K562 (cell line): ENCODE results near the gene RECQL5. TPM values are rescaled to one million over a fixed set of nuclear protein-coding genes. Genes with fewer than 3 reads are reported as not detected.
A peak's percentile ranks its signal among the peaks of the same experiment; 100 is the strongest.

ENCODE experiments used
- CTBP1 ChIP-seq: fragments of 450-650 bp; IDR thresholded peaks from 2 replicates; pipeline ENCODE4 v1.6.1; 2016; ENCODE audit warnings: borderline replicate concordance
- E2F3 ChIP-seq: fragments of 250-450 bp; sonication (Bioruptor Pico); IDR thresholded peaks from 2 replicates; pipeline ENCODE4 v1.4.0; 2020; ENCODE audit warnings: mild to moderate bottlenecking
- ERF ChIP-seq: fragments of 450-650 bp; formaldehyde crosslinking; IDR thresholded peaks from 2 replicates; pipeline ENCODE4 v1.4.0; 2020; ENCODE audit warnings: mild to moderate bottlenecking, mixed read lengths
- EZH2 ChIP-seq: IDR thresholded peaks from 2 replicates; pipeline ENCODE4 v1.6.1; 2012; ENCODE audit warnings: low read depth, mild to moderate bottlenecking, inconsistent platforms, low read length, borderline replicate concordance
- HBP1 ChIP-seq: fragments of 450-650 bp; formaldehyde crosslinking; IDR thresholded peaks from 2 replicates; pipeline ENCODE4 v1.4.0; 2022; ENCODE audit warnings: missing genetic modification characterization
- HIVEP1 ChIP-seq: fragments of 250-450 bp; sonication (Bioruptor Pico); IDR thresholded peaks from 2 replicates; pipeline ENCODE4 v1.4.0; 2020; ENCODE audit warnings: mild to moderate bottlenecking
- HOXB6 ChIP-seq: fragments of 250-450 bp; sonication (Bioruptor Pico); IDR thresholded peaks from 2 replicates; pipeline ENCODE4 v1.5.1; 2022; ENCODE audit warnings: mild to moderate bottlenecking, borderline replicate concordance
- MEIS2 ChIP-seq: fragments of 450-650 bp; IDR thresholded peaks from 2 replicates; pipeline ENCODE4 v1.6.1; 2014; ENCODE audit warnings: mild to moderate bottlenecking; ENCODE audit not compliant: partially characterized antibody
- NR2F6 ChIP-seq: fragments of 450-650 bp; formaldehyde crosslinking; IDR thresholded peaks from 2 replicates; pipeline ENCODE4 v1.4.0; 2020; ENCODE audit warnings: mild to moderate bottlenecking
- REST ChIP-seq, 2 experiments: fragments of 450-650 bp; formaldehyde crosslinking in 1 of 2; IDR thresholded peaks; 2 replicates each; pipeline versions ENCODE4 v1.4.0 to v1.6.1; 2014 to 2020; ENCODE audit warnings: mild to moderate bottlenecking in 2 of 2, borderline replicate concordance in 1 of 2, low read depth in 1 of 2
- SMAD3 ChIP-seq: fragments of 450-650 bp; formaldehyde crosslinking; conservative IDR thresholded peaks from 2 replicates; pipeline ENCODE4 v1.4.0; 2020; ENCODE audit warnings: mild to moderate bottlenecking
- SP1 ChIP-seq: sonication (generic); formaldehyde crosslinking; IDR thresholded peaks from 2 replicates; pipeline ENCODE4 v1.8.1; 2022; ENCODE audit warnings: mild to moderate bottlenecking, missing genetic modification reagents
- TFAP4 ChIP-seq: sonication (generic); formaldehyde crosslinking; IDR thresholded peaks from 2 replicates; pipeline ENCODE4 v1.8.0; 2022; ENCODE audit warnings: missing genetic modification reagents, mild to moderate bottlenecking, moderate library complexity, borderline replicate concordance
- ZBTB17 ChIP-seq: fragments of 450-650 bp; formaldehyde crosslinking; IDR thresholded peaks from 2 replicates; pipeline ENCODE4 v1.4.0; 2020; ENCODE audit warnings: mild to moderate bottlenecking
- ZNF41 ChIP-seq: fragments of 250-450 bp; sonication (Bioruptor Pico); conservative IDR thresholded peaks from 2 replicates; pipeline ENCODE4 v1.4.0; 2020; ENCODE audit warnings: mild to moderate bottlenecking
- ZNF76 ChIP-seq: fragments of 250-450 bp; sonication (Bioruptor Pico); IDR thresholded peaks from 2 replicates; pipeline ENCODE4 v1.4.0; 2020; ENCODE audit warnings: mild to moderate bottlenecking, moderate library complexity, borderline replicate concordance
- ZNF766 ChIP-seq: fragments of 200-800 bp; sonication (Bioruptor generic); conservative IDR thresholded peaks from 2 replicates; pipeline ENCODE4 v1.6.1; 2016; ENCODE audit warnings: missing genetic modification characterization, missing compliant biosample characterization
- polyA plus RNA-seq, 8 experiments: library from polyadenylated mRNA; depleted of rRNA in 4 of 8; stranded (reverse) in 5 of 8; unstranded in 3 of 8; fragments of >200 nt; fragmentation: Nextera tagmentation in 2 of 8; fragmentation: Illumina TruSeq in 1 of 8; extraction: Ambion mirVana in 2 of 8; extraction: Trizol in 1 of 8; gene quantifications; 2 replicates each; pipeline versions ENCODE4 v1.2.1 to v1.2.3, GENCODE V29; 2011 to 2014; ENCODE audit warnings: inconsistent platforms in 1 of 8, missing spikeins in 1 of 8
- total RNA-seq, 7 experiments: library from RNA; depleted of rRNA in 6 of 7; stranded (reverse); fragments of >200 nt in 6 of 7; fragmentation: Illumina TruSeq in 2 of 7; extraction: Trizol in 2 of 7; gene quantifications; 2 replicates each; pipeline versions ENCODE4 v1.2.1 to v1.2.3, GENCODE V29; 2011 to 2021; ENCODE audit warnings: low replicate concordance in 1 of 7

RECQL5 gene
- total and polyA plus RNA-seq, 9 of the 15 experiments (the other 6 are each of a cell fraction or from before 2014, with no cell fraction given) = 4.1 to 34.8 (median 16.4) TPM

DNA sequence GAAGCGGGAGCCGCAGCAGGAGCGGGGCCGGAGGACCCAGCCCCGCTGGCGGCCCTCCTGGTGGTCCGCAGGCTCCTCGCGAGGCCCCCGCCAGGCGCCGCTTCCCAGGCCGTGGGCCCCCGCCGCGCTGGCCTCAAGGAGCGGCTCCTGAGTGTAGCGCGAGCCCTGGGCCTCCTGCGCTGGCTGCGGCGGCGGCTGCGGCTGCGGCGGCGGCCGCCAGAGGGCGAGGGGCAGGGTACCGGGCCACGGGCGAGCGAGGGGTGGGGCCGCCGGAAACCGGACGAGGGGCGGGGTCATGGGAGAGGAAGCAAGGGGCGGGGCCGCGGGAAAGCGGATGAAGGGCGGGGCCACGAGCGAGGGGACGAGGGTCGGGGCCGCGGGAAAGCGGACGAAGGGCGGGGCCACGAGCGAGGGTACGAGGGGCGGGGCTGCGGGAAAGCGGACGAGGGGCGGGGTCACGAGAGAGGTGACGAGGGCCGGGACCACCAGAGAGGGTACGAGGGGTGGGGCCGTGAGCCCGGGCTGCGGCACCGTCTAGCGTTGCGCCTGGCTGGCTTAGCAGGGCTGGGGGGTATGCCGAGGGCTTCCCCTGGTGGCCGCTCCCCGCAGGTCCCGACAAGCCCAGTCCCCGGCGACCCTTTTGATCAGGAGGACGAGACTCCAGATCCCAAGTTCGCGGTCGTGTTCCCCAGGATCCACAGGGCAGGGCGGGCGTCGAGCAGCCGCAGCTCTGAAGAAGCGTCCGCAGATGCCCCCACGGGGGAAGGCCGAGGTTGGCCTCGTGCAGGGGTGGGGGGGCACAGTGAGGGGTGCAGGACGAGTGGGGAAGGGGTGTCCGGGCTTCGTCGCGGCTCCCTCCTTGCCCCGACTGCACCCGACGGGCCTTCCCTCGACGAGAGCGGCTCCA is 77.7 kb downstream of the RECQL5 start (continued):
- TF ChIP-seq HBP1 (CRISPR knock-in tag) (no peak), ZNF76 (CRISPR knock-in tag) (0 out of 2 replicates have a peak, but pooled peaks have one; percentile 34), SMAD3 (CRISPR knock-in tag) (no peak), CTBP1 (peak; percentile 40; the same call in 1 of the 2 replicates), NR2F6 (no peak), MEIS2 (no peak), HOXB6 (no peak), EZH2 (no peak), ZNF766 (CRISPR knock-in tag) (0 out of 2 replicates have a peak, but pooled peaks have one; percentile 45), ERF (CRISPR knock-in tag) (no peak), E2F3 (CRISPR knock-in tag) (no peak), ZBTB17 (CRISPR knock-in tag) (no peak), REST (IDR thresholded peaks at IDR 0.05; ENCODE audit: borderline replicate concordance) (no peak), REST (CRISPR knock-in tag; IDR thresholded peaks at IDR 0.05; ENCODE audit: low read depth) (0 out of 2 replicates have a peak, but pooled peaks have one; percentile 1), ZNF41 (CRISPR knock-in tag) (no peak), SP1 (CRISPR knock-in tag) (peak; percentile 66), TFAP4 (0 out of 2 replicates have a peak, but pooled peaks have one; percentile 28), HIVEP1 (CRISPR knock-in tag) (no peak)
